K562 (cell line): ENCODE results near the gene ANAPC16. TPM values are rescaled to one million over a fixed set of nuclear protein-coding genes. Genes with fewer than 3 reads are reported as not detected.

Experiments
- ATAC-seq: fragments of 200-7000 bp; cut with Tn5 transposase; 3 replicates; pipeline ENCODE4 v1.9.1; 2020; ENCODE audit warnings: moderate library complexity
- BruUV-seq: library from RNA; stranded (reverse); fragments of 400-500 nt; replicated peaks from 2 replicates; lab custom pipeline; 2021; lab: Mats Ljungman, UMichigan
- CTCF ChIA-PET: fragments of 300-600 bp; formaldehyde crosslinking; extraction: SDS; loops from one replicate; lab custom pipeline; 2021; ENCODE audit warnings: low intra/inter-chr PET ratio; lab: Yijun Ruan, JAX
- POLR2A ChIA-PET: fragments of 300-600, 350-650 bp; sonication (Branson Sonifier 250); formaldehyde crosslinking; extraction: SDS; loops from one replicate; lab custom pipeline; 2021; ENCODE audit warnings: antibody characterized with exemption, inconsistent platforms; lab: Yijun Ruan, JAX
- DNase-seq, 4 experiments: peaks; one replicate each; pipeline versions ENCODE4 v3.0.0 to v3.0.0-alpha.2; 2011 to 2018; ENCODE audit warnings: low spot score in 3 of 4, mixed read lengths in 3 of 4; ENCODE audit errors: extremely low read depth in 1 of 4
- FAIRE-seq: peaks from 2 replicates; lab custom pipeline; 2011; peaks lifted over from hg19 to GRCh38; lab: Jason Lieb, UNC
- H2AFZ ChIP-seq: 2 replicates; pipeline ENCODE4 v1.6.0; 2011; ENCODE audit warnings: low read depth, low read length, control low read depth, inconsistent platforms
- H3K27ac ChIP-seq: fragments of 200-600 bp; 3 replicates; pipeline ENCODE4 v1.8.0; 2011; ENCODE audit warnings: low read depth, mild to moderate bottlenecking, control low read depth, inconsistent platforms, low read length, moderate library complexity, mixed read lengths; ENCODE audit errors: extremely low read depth
- H3K27me3 ChIP-seq, 2 experiments: fragments of 300-600 bp in 1 of 2; 2 replicates in 1 of 2; 3 replicates in 1 of 2; pipeline versions ENCODE4 v1.6.0 to v1.8.0; 2011; ENCODE audit warnings: inconsistent platforms in 2 of 2, low read length in 2 of 2, mild to moderate bottlenecking in 1 of 2, mixed read lengths in 1 of 2, moderate library complexity in 1 of 2; ENCODE audit not compliant: control insufficient read depth in 2 of 2, insufficient read depth in 2 of 2
- H3K36me3 ChIP-seq: fragments of 300-600 bp; 3 replicates; pipeline ENCODE4 v1.8.0; 2011; ENCODE audit warnings: mild to moderate bottlenecking, low read length, inconsistent platforms; ENCODE audit not compliant: control insufficient read depth, insufficient read depth
- H3K4me1 ChIP-seq, 2 experiments: fragments of 200-600 bp in 1 of 2; replicated peaks in 1 of 2; 2 replicates in 1 of 2; 3 replicates in 1 of 2; pipeline versions ENCODE4 v1.5.1 to v1.8.0; 2011; ENCODE audit warnings: inconsistent platforms in 2 of 2, low read length in 2 of 2, mild to moderate bottlenecking in 1 of 2, mixed read lengths in 1 of 2, moderate library complexity in 1 of 2; ENCODE audit not compliant: control insufficient read depth in 2 of 2, insufficient read depth in 2 of 2
- H3K4me2 ChIP-seq: 2 replicates; pipeline ENCODE4 v1.6.1; 2011; ENCODE audit warnings: low read length, control low read depth, inconsistent platforms, mixed read lengths; ENCODE audit not compliant: insufficient read depth
- H3K4me3 ChIP-seq: fragments of 200-600 bp; sonication (generic), shearing (Covaris generic); 2 replicates; pipeline ENCODE4 v1.5.1; 2016; ENCODE audit warnings: control low read depth, inconsistent platforms
- H3K79me2 ChIP-seq: fragments of 200-600 bp; 3 replicates; pipeline ENCODE4 v1.8.0; 2011; ENCODE audit warnings: low read length, inconsistent platforms; ENCODE audit not compliant: control insufficient read depth, insufficient read depth
- H3K9ac ChIP-seq, 2 experiments: 2 replicates each; pipeline versions ENCODE4 v1.6.0 to v1.6.1; 2011; ENCODE audit warnings: low read depth in 2 of 2, low read length in 2 of 2, control low read depth in 1 of 2, inconsistent platforms in 1 of 2, mild to moderate bottlenecking in 1 of 2, mixed read lengths in 1 of 2; ENCODE audit not compliant: insufficient read depth in 1 of 2
- H3K9me1 ChIP-seq: one replicate; pipeline ENCODE4 v1.6.0; 2011; ENCODE audit warnings: inconsistent platforms, mild to moderate bottlenecking, low read length, moderate library complexity; ENCODE audit not compliant: control insufficient read depth, insufficient read depth
- H3K9me3 ChIP-seq: replicated peaks from 2 replicates; pipeline ENCODE4 v1.5.1; 2011; ENCODE audit warnings: low read depth, low read length, inconsistent platforms; ENCODE audit not compliant: control insufficient read depth, insufficient read depth
- H4K20me1 ChIP-seq: replicated peaks from 2 replicates; pipeline ENCODE4 v1.6.1; 2011; ENCODE audit warnings: low read length, inconsistent platforms, mixed read lengths; ENCODE audit not compliant: control insufficient read depth, insufficient read depth
- CXXC5 ChIP-seq: fragments of 250-450 bp; sonication (Bioruptor Pico); IDR thresholded peaks from 2 replicates; pipeline ENCODE4 v1.8.0; 2022; ENCODE audit warnings: inconsistent platforms, mild to moderate bottlenecking, moderate library complexity
- DIDO1 ChIP-seq: fragments of 450-650 bp; IDR thresholded peaks from 2 replicates; pipeline ENCODE4 v1.6.1; 2016; ENCODE audit warnings: low read depth, missing biosample characterization, missing genetic modification characterization
- HDAC1 ChIP-seq, 2 experiments: fragments of 450-650 bp; IDR thresholded peaks; 2 replicates each; pipeline ENCODE4 v1.6.1; 2016 to 2017; ENCODE audit warnings: inconsistent platforms in 1 of 2, mild to moderate bottlenecking in 1 of 2, moderate library complexity in 1 of 2
- HLTF ChIP-seq: fragments of 450-650 bp; IDR thresholded peaks from 2 replicates; pipeline ENCODE4 v1.6.1; 2016
- MECOM ChIP-seq: fragments of 250-450 bp; sonication (Bioruptor Pico); IDR thresholded peaks from 2 replicates; pipeline ENCODE4 v1.8.0; 2022; ENCODE audit warnings: inconsistent platforms
- MNT ChIP-seq, 2 experiments: fragments of 450-650 bp; conservative IDR thresholded peaks; 2 replicates each; pipeline ENCODE4 v1.6.1; 2017; ENCODE audit warnings: mild to moderate bottlenecking in 2 of 2, moderate library complexity in 2 of 2
- PHF20 ChIP-seq: fragments of 450-650 bp; IDR thresholded peaks from 2 replicates; pipeline ENCODE4 v1.6.1; 2018; ENCODE audit not compliant: partially characterized antibody
- SMARCA5 ChIP-seq: fragments of 450-650 bp; IDR thresholded peaks from 2 replicates; pipeline ENCODE4 v1.6.1; 2016
- ZBTB34 ChIP-seq: fragments of 250-450 bp; sonication (Bioruptor Pico); IDR thresholded peaks from 2 replicates; pipeline ENCODE4 v1.8.0; 2021; ENCODE audit warnings: mild to moderate bottlenecking, moderate library complexity
- ZNF395 ChIP-seq: fragments of 200-800 bp; sonication (Bioruptor generic); IDR thresholded peaks from 2 replicates; pipeline ENCODE4 v1.6.1; 2017; ENCODE audit warnings: missing genetic modification characterization, missing compliant biosample characterization
- WGBS: fragments of 100-300 bp; shearing (Covaris generic); methylation state at CpG from one replicate; pipeline ENCODE4 v1.1.6; 2016; ENCODE audit warnings: low coverage, mixed read lengths; ENCODE audit not compliant: insufficient coverage; ENCODE audit errors: missing lambda C conversion rate; 5-methylcytosine and 5-hydroxymethylcytosine counted together
- in situ Hi-C: fragments of 300-500 bp; cut with MboI; formaldehyde crosslinking; loops from 4 replicates; pipeline ENCODE4 v1.15.0; 2018; ENCODE audit warnings: inconsistent platforms, mixed read lengths
- intact Hi-C: fragments of 100-400 bp; cut with micrococcal nuclease; formaldehyde crosslinking; loops from 2 replicates; pipeline ENCODE4 v1.14.2; 2022
- polyA plus RNA-seq, 8 experiments: library from polyadenylated mRNA; depleted of rRNA in 4 of 8; stranded (reverse) in 5 of 8; unstranded in 3 of 8; fragments of >200 nt; fragmentation: Nextera tagmentation in 2 of 8; fragmentation: Illumina TruSeq in 1 of 8; extraction: Ambion mirVana in 2 of 8; extraction: Trizol in 1 of 8; gene quantifications; 2 replicates each; pipeline versions ENCODE4 v1.2.1 to v1.2.3, GENCODE V29; 2011 to 2014; ENCODE audit warnings: inconsistent platforms in 1 of 8, missing spikeins in 1 of 8
- total RNA-seq, 7 experiments: library from RNA; depleted of rRNA in 6 of 7; stranded (reverse); fragments of >200 nt in 6 of 7; fragmentation: Illumina TruSeq in 2 of 7; extraction: Trizol in 2 of 7; gene quantifications; 2 replicates each; pipeline versions ENCODE4 v1.2.1 to v1.2.3, GENCODE V29; 2011 to 2021; ENCODE audit warnings: low replicate concordance in 1 of 7
- TF ChIP-seq, protein P1 (sequence below), 2 experiments: fragments of 150-350 bp in 1 of 2; IDR thresholded peaks; 2 replicates each; pipeline ENCODE4 v1.6.1; 2012 to 2016; ENCODE audit warnings: low read depth in 2 of 2, low read length in 2 of 2, mild to moderate bottlenecking in 1 of 2, moderate library complexity in 1 of 2

Gene ANAPC16
- total and polyA plus RNA-seq, 9 of the 15 experiments (the other 6 are each of a cell fraction or from before 2014, with no cell fraction given) = 42.6 to 208 (median 108) TPM

- TF ChIP-seq, protein P1, sequence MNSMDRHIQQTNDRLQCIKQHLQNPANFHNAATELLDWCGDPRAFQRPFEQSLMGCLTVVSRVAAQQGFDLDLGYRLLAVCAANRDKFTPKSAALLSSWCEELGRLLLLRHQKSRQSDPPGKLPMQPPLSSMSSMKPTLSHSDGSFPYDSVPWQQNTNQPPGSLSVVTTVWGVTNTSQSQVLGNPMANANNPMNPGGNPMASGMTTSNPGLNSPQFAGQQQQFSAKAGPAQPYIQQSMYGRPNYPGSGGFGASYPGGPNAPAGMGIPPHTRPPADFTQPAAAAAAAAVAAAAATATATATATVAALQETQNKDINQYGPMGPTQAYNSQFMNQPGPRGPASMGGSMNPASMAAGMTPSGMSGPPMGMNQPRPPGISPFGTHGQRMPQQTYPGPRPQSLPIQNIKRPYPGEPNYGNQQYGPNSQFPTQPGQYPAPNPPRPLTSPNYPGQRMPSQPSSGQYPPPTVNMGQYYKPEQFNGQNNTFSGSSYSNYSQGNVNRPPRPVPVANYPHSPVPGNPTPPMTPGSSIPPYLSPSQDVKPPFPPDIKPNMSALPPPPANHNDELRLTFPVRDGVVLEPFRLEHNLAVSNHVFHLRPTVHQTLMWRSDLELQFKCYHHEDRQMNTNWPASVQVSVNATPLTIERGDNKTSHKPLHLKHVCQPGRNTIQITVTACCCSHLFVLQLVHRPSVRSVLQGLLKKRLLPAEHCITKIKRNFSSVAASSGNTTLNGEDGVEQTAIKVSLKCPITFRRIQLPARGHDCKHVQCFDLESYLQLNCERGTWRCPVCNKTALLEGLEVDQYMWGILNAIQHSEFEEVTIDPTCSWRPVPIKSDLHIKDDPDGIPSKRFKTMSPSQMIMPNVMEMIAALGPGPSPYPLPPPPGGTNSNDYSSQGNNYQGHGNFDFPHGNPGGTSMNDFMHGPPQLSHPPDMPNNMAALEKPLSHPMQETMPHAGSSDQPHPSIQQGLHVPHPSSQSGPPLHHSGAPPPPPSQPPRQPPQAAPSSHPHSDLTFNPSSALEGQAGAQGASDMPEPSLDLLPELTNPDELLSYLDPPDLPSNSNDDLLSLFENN (IDR thresholded peaks at IDR 0.05; ENCODE audit: low read depth in 2 of 2, low read length in 2 of 2) = no peak
- TF ChIP-seq HDAC1 (IDR thresholded peaks at IDR 0.05) = no peak
These were observed 10.7 kb downstream of the ANAPC16 start (continued) for GRCh38 chr10:72226418-72227027.

DNA sequence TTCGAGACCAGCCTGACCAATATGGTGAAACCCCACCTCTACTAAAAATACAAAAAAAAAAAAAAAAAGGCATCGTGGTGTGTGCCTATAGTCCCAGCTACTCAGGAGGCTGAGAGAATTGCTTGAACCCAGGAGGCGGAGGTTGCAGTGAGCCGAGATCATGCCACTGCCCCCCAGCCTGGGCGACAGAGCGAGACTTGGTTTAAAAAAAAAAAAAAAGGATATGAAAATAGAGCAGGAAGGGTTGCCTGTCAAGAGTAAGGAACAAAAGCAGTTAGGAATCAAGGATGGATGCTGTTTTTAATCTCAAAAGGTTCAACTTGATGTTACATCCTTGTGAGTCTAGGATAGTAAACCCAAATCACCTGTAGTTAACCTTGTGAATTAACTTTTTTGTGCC is 12.0 kb downstream of the ANAPC16 start:
- no peak overlapping the region for H2AFZ ChIP-seq
- H3K9me3 ChIP-seq = no peaks in the 10 kb centered on the region
- no peak overlapping the region for H3K4me3 ChIP-seq
- peaks cover 40% of the 10 kb centered on the region for H3K79me2 ChIP-seq
- H3K9ac ChIP-seq = no peak overlapping the region
- H3K4me1 ChIP-seq = peaks cover 4 to 9% of the 10 kb centered on the region in 2 experiments; a peak in 2 of 5 replicates
- ChIA-PET CTCF (interaction anchor here (0.7 kb wide), 1 partner anchor 93 kb away, joined by 5 read pairs; no protein-coding TSS in a partner anchor), POLR2A (interaction anchor here (0.6 to 3.3 kb wide), 6 partner anchors 9 to 1337 kb away, joined by 3 to 18 read pairs (median 9); partner anchors contain the start of genes ANAPC16, ASCC1 and DDIT4)
- DNase-seq (no peak), ATAC-seq (no peak), FAIRE-seq (no peak)
- H3K4me2 ChIP-seq = no peak overlapping the region
- BruUV-seq = no TSS peak
- no peaks in the 10 kb centered on the region for H3K9me1 ChIP-seq
- H4K20me1 ChIP-seq = no peaks in the 10 kb centered on the region
- H3K27ac ChIP-seq = no peak overlapping the region
- H3K27me3 ChIP-seq = no peaks in the 10 kb centered on the region
- in situ Hi-C loops (loop anchor here (10.0 kb wide), 1 partner anchor 323 kb away; no protein-coding TSS in a partner anchor), intact Hi-C loops (no loop called here)
- peaks cover 46% of the 10 kb centered on the region for H3K36me3 ChIP-seq
- WGBS = 82% methylated on average over 4 of the region's 6 CpGs
- no peak for TF ChIP-seq MNT (conservative IDR thresholded peaks at IDR 0.05)
- no peak for TF ChIP-seq ZNF395 (CRISPR knock-in tag)
- no peak for TF ChIP-seq CXXC5 (CRISPR knock-in tag)
- TF ChIP-seq DIDO1 (tag) = no peak
- TF ChIP-seq PHF20 = no peak
- no peak for TF ChIP-seq HLTF
- no peak for TF ChIP-seq ZBTB34
- TF ChIP-seq SMARCA5 = no peak; the same call in 1 of the 2 replicates
- no peak for TF ChIP-seq MECOM (CRISPR knock-in tag)
